HG03457 (cell line): ENCODE measurements around the gene PRX.
"Not testable (repeated sequence)": the region's sequence is repeated elsewhere in the genome, so short reads cannot be mapped to it uniquely, and the experiment has no call there.

Experiments used
- ATAC-seq: cut with Tn5 transposase; IDR thresholded peaks from one replicate; pipeline ENCODE4 v1.9.1; 2021; ENCODE audit warnings: moderate number of reproducible peaks; ENCODE audit not compliant: unreplicated experiment

The PRX gene

DNA sequence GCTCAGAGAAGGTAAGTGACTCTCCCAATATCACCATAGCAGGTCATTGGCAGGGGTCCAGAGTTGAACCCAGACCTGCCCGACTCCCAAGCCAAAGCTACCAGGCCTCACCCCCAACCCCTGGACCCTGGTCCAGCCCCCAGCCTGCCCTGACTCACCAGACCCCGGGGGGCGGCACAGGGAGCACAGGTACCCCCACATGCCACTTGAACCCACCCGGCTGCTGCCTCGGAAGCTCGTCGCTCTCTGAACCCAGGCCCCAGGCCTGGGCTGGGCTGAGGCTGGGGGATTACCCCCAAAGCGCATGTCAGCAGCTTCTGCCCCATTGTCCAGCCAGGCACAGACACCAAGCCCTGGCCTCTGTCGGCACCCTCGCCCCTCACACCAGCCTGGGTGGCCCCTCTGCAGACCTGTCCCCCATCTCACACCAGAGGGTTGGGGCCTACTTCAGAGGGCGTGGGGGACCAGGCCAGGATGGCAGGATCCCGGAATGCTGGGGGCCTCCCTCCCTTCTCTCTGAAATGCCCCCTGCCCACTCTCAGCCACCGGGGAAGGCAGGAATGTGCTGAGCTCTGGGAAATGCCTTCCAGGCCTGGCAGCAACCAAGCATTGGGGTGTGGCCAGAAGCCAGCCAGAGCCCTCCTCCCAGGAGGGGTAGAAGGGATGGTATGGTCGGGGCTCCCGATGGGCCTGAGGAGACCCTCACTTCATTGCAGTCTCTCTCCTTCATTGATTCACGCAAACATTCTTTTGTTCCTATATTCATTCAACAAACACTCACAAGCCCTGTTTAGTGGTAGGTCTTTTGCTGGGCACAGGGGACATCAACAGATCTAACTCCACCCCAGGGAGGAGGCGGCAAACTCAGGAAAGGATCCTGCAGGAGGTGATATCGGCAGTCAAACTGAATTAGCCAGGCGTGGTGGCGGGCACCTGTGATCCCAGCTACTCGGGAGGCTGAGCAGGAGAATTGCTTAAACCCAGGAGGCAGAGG, 1.7 kb upstream of the PRX start:
- ATAC-seq = no peak

DNA sequence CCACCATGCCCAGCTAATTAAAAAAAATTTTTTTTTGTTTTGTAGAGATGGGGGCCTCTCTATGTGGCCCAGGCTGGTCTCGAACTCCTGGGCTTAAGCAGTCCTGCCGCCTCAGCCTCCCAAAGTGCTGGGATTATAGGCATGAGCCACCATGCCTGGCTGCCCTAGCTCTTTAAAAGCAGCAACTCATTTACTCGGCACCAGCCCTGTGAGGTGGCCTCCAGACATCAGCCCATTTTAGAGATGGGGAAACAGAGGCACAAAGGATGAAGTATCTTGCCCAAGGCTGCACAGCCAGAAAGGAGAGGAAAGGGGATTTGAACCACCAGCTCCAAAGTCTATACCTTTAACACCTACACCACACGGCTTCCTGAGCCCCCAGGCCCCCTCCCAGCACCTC, 312 bp downstream of the PRX start:
- no peak for ATAC-seq

DNA sequence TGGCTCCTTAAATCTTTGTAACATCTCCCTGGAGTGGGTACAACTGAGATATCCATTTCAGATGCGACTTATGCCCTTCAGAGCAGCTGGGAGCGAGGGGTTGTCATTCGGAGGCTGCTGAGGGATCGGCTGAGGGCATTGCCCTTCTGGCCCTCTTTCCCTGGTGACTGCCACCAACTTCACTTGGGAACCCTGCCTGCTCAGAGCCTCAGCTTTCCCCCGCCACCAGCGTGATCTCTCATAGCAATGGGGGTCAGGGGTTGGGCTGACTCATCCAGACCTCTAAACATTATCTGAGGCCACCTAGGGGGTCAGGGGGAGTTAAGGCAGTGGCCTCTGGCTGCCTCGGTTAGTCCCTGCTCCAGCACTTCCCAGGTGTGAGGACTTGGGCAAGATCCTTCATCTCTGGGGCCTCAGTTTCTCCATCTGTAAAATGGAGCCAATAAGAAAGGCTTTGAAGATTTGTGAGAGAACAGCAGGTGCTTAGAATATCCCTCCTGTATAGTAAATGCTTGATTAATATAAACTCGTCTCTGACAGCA, 1.1 kb downstream of the PRX start:
- ATAC-seq = no peak

DNA sequence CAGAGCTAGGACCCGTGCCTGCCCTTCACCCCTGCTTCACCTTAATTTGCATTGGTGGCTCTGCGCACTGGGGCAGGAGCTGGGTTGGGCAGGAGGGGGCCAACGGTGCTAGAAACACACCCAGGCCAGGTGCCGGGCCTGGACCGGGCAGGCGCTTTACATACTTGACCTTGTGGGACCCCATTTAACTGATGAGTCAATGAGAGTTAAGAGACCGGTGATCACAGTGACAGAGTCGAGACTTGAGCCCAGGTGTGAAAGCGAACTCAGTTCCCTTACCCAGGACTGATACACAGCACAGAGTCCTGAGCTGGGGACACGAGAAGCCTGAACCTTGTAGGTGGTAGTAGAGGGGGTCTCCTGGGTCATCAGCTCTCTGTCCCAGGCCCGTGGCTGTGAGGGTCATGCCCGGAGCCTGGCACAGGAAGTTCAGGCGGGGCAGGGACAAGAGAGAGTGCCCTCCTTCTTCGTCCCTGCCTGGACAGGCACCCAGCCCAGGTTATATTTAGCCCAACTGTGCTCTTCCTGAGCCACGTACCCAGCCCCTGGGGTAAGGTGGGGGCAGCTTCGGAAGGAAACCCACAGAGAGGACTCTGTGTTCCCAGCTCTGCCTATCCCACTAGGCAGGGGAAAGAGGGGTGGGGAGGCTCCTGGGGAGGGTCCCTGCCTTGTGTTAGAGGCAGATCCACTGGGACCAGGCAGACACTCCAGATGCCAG, 1.9 kb downstream of the PRX start:
- no peak for ATAC-seq

DNA sequence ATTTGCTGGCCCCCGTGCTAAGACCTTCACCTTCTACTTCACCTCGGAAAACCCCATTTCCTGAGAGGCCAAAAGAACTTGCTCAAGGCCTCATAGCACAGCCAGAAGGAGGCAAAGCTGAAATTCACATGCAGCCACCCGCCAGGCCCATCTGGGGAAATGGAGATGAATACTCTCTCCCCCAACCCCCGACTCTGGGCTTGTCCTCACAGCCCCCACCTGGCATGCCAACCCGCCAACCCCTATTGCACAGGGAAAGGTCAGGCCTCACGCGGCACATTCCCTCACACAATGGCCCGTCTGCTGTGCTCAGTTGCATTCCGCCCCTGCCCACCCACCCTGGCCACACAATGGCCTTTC, 3.2 kb downstream of the PRX start:
- ATAC-seq = no peak

DNA sequence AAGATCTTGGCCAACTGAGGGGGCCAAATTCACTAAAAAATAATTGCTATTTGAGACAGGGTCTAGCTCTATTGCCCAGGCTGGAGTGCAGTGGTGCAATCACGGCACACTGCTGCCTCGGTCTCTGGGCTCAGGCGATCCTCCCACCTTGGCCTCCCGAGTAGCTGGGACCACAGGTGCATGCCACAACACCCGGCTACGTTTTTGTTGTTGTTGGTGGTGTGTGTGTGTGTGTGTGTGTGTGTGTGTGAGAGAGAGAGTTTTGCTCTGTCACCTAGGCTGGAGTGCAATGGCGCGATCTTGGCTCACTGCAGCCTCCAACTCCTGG, 4.6 kb downstream of the PRX start:
- not testable (repeated sequence) for ATAC-seq

DNA sequence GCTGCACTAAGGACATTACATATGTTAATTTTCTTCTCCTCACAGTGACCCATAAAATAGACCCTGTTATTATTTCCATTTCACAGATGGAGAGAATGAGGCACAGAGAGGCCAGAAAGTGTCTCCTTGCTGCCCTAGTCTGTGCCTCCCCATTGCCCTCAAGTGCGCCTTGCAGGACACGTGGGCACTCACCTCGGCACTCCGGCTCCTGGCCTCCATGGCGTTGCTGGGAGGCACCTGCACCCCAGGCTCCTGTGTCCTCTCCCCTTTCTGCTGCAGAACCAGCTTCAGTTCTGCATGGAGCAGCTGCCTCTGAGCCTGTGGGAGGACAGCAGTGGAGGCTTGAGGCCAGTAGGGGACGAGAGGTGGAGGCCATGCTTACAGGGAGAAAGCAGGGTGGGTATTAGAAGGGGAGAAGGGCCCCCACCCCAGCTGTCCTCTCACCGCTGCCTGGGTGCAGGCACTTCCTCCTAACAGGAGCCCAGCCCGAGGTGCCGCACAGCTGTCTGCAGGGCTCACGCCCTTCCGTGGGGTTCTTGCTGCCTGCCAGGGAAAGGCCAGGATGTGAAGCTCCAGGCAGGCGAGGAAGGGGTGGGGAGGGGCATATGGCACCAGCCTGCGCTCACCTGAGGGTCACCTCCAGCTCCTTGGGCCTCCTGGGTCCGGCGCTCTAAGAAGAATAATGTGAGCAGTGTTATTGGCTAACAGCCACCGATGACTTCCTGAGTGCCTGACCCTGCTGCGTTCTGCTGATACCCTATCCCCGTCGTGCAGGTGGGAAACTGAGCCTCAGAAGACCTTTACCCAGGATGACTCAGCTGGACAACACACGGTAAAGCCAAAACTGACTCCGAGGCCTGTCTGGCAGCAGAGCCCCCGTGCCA, 5.2 kb downstream of the PRX start:
- ATAC-seq = no peak

DNA sequence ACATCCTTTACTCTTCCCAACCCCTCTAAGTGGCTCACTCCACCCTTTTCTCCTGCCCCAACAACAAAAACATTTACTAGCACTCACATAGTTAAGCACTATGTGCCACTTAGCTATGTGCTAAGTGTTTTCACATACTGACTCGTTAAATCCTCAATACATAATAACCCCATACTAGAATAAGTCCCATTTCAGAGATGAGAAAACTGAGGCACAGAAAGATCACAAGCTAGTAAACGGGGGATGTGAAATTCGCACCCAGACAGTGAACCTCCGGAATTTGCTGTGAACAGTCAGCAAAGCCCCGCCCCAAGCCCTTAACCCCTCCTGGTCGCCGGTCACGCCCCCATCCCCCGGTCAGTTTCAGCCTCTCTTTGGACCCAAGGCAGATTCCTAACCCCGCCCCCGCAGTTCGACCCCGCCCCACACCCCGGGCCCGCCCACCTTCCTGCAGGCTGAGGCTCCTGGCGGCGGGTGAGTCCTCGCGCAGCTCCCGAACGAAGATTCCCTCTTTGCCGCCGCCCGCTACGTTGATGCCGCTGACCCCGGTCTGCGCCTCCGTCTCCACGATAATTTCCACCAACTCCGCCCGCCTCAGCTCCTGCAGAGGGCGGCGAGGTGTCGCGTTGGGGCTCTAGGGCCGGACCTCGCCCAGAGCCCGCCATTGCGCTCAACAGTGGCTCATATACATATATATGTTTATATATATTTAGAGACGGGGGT, 9.8 kb downstream of the PRX start:
- ATAC-seq = peak; percentile 49

DNA sequence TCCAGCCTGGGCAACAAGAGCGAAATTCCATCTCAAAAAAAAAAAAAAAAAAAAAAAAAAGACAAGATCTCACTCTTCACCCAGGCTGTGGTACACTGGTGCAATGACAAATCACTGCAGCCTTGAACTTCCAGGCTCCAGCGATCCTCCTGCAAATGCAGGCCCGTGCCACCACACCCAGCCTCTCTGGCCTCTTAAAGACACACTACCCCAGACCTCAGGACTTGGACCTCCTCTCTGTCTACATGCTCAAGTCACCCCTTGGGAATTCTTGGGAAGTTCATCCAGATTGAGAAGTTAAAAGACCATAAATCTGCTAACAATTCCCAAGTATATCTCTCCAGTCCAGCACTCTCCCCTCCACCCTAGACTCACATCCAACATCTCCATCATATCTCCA, 12.6 kb downstream of the PRX start:
- ATAC-seq = no peak

DNA sequence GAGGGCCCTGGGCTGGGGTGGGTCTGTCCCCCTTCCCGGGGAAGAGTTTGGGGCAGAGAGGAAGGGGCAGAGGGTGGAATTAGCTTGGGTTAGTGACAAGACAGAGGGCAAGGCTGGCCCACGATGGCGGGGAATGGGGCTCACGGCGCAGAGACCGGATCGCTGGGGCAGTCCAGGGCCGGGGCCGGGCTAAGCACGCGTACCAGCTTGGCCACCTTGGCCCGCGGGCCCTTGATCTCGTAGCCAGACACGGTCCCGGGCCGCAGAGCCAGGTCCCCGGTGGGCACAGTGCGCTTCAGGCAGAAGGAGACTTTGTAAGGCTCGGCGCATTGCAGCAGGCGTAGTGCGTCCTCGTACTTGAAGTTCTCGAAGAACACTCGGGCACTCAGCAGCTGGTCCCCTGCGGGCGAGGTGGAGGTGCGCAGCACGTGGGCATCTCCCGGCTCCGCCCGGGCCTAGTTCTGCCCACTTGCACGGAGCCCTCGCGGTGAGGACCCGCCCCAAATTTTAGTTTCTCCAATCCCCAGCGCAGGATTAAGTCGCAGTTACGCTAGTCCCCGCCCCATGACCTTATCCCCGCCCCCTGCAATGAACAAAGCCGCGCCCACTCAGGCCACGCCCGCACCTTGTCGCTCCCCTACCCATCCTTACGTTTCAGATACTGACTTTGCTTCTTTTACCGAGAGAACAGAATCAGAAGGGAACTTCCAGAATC, 14.6 kb downstream of the PRX start:
- ATAC-seq = no peak

DNA sequence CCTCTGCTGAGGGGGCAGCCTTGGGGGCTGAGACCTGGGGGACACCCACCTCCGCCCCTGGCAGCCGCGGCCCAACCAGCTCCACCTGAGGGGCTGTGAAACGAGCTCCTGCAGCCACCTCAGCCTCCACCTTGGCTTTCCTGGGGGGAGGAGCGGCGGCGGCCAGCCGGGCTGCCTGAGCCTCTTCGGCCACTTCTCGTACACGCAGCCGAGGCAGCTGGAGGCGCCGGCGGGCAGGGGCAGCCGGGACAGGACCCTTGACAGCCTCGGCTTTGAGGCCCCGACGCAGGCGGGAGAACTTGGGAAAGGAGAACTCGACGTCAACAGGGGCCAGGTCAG, 15.6 kb downstream of the PRX start:
- ATAC-seq = no peak

DNA sequence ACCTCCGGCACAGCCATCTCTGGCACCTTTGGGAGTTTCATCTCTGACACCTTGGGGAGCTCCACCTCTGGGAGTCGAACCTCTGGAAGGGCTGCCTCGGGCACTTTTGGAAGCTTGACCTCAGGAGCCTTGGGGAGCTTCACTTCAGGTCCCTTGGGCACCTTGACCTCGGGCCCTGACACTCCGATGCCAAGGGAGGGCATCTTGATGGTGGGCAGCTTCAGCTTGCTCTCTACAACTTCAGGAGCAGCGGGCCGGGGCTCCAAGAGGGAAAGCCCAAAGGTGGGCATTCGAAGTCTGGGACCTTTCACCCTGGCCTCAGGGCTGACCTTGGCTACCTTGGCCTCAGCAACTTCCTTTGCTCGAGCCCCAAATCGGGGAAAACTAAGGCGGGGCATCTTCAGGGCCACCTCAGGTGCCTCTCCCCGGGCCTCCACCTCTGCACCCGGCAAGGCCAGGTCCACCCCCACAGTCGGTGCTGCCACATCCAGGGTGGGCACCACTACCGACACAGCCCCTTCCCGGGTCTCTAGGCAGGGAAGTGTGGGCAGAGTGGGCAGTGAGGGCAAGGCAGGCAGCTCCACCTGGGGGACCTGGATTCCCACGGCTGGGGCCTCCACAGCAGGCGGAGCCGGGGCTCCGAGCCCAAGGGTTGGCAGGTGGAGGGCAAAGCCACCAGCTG, 16.2 kb downstream of the PRX start:
- ATAC-seq = no peak

DNA sequence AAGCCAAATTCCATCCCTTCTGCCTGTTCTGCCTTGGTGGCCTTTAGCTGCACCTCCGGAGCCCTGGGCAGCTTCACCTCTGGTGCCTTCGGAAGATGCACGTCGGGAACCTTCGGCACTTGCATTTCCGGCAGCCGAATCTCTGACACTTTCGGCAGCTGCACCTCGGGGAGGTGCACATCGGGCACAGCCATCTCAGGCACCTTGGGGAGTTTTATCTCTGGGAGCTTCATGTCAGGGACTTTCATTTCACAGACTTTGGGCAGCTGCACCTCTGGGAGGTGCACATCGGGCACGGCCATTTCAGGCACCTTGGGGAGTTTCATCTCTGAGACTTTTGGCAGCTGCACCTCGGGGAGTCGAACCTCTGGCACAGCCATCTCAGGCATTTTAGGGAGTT, 17.2 kb downstream of the PRX start:
- ATAC-seq = no peak

DNA sequence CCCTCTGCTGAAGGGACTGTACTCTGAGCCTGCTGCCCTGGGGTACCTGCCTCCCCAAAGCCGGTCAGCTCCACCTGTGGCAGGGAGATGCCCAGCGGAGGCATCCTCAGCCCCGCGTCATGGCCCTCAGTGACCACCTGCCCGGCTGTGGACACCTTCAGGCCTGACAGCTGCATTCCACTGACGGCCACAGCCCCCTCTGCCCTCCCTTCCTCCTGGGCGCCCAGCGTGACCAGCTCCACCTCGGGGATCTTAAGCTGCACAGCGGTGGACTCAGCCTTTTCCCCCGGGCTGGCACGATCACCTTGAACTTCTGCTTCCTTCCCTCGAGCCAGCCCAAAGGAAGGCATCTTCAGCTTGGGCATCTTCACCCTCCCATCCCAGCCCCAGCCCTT, 18.4 kb downstream of the PRX start:
- ATAC-seq = no peak

DNA sequence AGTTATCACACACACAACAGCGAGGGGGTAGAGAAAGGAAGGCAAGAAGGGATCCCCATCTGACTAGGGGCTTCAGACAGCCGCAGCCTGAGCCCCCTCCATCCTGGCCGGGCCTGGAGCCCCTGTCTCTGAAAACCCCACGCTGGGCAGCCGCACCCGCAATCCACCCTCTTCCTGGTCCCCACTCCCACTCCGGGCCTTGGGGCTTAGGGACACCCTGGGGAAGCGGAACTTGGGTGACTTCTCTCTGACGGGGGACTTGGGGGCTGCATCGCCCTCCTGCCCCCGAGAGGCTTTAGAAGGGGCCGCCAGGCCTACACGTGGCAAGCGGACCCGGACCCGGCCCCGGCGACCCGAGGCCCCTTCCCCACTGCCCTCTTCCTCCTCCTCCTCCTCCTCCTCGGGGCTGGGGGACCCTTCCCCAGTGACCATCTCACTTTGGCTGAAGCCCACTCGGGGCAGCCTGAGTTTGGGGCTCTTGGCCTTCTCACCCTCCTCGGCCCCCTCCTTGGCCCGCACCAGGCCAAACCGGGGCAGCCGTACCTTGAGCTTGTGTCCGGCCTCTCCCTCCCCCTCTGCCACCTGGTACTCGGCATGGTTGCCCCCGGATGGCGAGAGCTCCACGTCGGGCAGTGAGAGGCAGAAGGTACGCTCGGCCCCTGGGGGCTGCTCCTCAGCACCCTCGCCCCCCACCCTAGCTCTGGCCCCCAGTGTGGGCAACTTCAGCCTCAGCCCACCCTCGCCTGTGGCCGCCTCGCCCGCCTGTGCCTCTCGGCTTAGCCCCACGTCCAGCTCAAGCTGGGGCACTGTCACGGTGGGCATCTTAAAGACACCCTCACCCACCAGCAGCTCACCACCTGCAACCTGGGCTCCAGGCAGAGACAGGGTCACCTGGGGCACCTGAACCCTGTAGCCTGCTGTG, 19.0 kb downstream of the PRX start:
- no peak for ATAC-seq

DNA sequence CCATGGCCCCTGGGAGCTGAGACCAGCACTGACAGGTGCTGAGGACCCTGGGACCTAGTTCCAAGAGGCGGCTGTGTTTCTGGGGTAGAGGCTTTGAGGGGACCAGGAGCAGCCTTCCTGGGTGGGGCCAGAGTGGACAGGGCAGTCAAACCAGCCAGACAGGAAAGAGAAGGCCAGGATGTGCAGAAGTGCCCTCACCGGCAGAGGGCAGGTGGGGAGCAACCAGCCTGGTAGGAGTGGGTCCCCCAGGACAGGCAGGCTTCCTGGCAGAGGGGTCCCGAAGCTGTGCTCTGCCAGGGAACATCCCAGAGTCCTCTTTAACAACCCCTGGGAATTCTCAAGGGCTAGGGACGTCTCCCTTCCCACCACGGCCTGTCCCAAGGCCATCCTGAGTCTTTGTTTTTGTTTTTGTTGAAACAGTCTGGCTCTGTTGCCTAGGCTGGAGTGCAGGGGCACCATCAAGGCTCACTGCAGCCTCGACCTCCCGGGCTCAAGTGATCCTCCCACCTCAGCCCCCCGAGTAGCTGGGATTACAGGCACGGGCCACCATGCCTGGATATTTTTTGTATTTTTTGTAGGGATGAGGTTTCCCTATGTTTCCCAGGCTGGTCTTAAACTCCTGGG, 20.2 kb downstream of the PRX start:
- no peak for ATAC-seq

DNA sequence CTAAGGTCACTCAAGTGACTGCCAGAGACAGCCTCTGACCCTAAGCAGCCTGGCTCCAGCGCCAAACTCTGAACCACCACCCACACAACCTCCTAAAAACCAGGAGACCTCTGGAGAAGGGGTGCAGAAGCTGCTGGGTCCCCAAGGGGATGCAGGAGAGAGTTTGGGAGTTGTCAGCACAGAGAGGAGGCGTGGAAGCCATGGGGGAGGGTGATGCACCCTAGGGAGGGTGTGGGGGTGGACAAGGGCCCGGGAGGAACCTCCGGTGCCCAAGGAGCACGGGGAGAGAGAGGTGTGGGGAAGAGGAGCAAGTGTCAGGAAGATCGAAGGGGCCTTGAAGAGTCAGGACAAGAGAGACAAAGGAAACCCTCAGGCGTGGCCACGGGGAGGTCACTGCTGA, 21.1 kb downstream of the PRX start:
- ATAC-seq = no peak
